Body of pancreas (tissue), 4 donors: ENCODE measurements around the gene WDR64.

ENCODE experiments used
- POLR2A ChIP-seq, 3 donors: fragments of 450-650 bp; IDR thresholded peaks; one replicate each; pipeline ENCODE4 v1.6.1; 2016; ENCODE audit warnings: antibody characterized with exemption in 3 of 3, mild to moderate bottlenecking in 2 of 3
- TF ChIP-seq, protein P1 (sequence below), 7 experiments: fragments of 450-650 bp in 4 of 7; fragments of 200-600 bp in 3 of 7; sonication (generic) in 3 of 7; IDR thresholded peaks; one replicate each; pipeline ENCODE4 v1.5.1; 2016 to 2019; ENCODE audit warnings: antibody characterized with exemption in 7 of 7

GRCh38 chr1:241765390-241765789, 113.3 kb downstream of the WDR64 start:
- TF ChIP-seq, protein P1, sequence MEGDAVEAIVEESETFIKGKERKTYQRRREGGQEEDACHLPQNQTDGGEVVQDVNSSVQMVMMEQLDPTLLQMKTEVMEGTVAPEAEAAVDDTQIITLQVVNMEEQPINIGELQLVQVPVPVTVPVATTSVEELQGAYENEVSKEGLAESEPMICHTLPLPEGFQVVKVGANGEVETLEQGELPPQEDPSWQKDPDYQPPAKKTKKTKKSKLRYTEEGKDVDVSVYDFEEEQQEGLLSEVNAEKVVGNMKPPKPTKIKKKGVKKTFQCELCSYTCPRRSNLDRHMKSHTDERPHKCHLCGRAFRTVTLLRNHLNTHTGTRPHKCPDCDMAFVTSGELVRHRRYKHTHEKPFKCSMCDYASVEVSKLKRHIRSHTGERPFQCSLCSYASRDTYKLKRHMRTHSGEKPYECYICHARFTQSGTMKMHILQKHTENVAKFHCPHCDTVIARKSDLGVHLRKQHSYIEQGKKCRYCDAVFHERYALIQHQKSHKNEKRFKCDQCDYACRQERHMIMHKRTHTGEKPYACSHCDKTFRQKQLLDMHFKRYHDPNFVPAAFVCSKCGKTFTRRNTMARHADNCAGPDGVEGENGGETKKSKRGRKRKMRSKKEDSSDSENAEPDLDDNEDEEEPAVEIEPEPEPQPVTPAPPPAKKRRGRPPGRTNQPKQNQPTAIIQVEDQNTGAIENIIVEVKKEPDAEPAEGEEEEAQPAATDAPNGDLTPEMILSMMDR (IDR thresholded peaks at IDR 0.05) = no peak
- no peak for TF ChIP-seq POLR2A (IDR thresholded peaks at IDR 0.05)
